GM19035 (cell line): ENCODE results near the gene CAPZB.

ENCODE experiments used
- ATAC-seq: cut with Tn5 transposase; IDR thresholded peaks from one replicate; pipeline ENCODE4 v1.9.1; 2021; ENCODE audit not compliant: unreplicated experiment

CAPZB gene

DNA sequence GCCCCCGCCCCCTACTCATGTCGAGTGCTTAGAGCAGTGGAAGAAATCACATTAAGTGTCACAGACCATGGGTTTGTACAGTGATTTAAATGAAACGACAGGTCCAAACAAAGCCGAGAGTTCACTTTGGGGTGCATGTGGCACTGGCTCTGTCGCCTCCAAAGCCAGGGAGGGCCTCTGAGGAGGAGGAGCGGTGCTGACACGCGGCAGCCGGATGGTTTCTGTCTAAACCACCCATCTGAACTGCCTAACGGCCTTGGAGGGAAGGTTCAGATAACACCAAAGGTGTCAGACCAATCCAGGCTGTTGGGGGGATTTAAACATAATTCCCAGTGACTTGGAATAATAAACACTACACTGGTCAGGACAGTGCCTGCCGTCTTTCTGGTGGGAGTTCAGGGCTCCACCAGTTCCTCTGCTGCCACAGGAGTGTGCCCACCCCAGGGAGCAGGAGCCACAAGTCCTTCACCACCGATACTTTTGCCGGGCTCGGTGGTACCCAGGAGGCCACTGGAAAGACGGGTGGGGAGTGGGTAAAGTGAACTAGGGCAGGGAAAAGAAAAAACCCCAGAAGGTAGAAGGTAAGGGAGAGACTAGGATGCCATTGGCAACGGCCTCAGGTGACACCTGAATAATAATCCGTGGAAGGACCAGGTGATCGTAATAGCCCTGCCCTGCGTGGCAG lies 95.0 kb downstream of the CAPZB start:
- ATAC-seq: no peak

DNA sequence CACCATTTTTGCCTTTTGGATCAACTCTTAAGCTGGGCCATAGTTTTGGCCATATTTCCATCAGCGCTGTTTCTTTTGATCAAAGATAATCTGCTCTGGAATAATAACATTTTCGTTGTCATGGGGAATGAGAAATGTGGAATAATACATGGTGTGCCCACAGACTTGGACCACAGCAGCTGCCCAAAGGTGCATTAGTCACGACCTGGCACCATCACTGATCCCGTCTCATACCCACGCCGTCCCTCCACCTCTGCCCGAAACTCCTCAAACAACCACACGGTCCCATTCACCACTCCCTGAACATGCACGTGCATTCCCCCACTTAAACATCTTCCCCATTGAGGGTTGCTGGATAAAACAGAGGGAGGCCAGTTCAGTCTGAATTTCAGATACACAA lies 96.4 kb downstream of the CAPZB start:
- no peak for ATAC-seq

DNA sequence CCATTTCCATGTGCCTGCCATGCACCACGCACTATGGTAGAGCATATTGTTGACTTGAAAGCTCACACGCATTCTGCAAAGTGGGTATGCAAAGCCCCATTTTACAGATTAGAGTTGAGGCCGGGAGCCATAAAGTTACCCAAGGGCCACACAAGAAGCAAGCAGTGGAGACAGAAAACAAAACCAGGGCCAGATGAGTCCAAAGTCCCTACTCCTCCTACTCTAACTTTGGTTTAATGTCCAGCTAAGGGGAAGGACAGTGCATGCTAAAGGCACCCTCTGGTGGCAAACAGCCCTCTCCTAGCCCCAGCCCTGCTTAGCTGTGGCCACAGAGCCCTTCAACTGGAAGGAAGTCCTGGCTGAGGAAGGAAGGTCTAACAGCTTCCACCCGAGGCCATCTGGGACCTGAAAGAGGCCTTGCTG lies 98.3 kb downstream of the CAPZB start:
- no peak for ATAC-seq

DNA sequence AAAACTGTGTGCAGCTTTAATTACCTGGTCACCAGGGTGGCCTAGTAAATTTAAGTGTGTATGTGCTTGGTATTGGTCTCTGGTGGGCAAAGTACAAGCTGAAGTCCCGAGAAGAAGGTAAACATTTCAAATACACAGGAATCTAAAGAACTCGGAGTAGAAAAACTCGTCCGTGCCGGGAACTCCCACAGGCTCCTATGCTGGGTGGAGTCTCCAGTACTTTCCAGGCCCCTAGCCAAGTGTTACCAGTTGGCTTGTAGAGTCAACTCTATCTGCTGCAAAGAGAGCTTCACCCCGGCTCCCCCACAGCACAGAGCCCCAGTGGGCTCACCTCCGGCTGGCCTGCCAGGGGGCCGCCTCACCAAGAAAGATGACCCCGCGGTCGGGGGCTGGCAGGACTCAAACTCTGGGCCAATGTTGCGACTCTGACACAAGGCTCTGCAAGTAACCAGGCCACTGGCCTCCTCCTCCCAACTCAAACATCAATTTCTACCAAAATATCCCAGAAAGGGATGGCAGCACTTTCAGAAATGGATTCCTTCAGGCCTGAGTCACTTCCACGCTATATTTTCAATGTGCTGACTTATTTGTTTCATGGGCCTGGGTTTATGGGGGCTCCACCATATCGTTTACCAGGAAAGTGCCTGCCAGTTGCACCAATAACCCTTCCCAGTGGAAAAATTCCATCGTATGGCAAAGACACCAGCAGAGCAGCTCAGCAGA lies 99.3 kb downstream of the CAPZB start:
- ATAC-seq: no peak

DNA sequence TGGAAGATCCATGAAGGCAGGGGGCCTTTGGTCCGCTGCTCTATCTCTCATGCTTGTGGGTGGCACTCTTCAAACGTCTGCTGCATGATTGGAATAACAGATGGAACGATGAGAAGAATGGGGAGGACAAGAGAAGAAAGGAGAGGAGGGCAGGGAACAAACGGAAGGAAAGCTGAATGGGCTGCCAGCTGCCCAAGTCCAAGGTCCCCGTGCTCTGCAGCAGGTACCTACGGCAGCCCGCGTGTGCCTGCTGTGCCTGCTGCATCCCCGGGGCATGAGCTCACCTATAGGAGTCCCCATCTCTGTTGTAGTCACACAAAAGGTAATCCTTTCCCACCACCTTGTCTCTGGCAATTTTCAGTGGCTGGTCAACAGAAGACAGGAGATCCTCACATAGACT lies 100.1 kb downstream of the CAPZB start:
- no peak for ATAC-seq

DNA sequence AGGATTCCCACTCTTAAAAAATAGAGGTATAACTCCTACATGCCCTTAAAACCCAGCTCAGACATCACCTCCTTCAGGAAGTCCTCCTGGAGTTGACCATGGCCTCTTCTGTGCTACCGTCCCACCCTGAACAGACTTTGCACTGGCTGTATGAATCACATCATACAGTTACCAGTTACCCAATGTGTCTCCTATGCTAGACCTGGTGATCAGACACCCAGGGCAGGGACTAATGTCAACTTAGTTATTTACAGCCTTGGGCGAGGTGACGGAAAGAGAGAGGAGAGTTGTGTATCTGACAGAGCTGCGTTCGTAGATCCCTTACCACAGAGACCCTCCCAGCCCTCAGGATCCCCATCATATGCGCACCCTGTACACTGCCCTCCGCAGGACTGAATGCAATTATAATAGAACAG lies 100.6 kb downstream of the CAPZB start:
- no peak for ATAC-seq

DNA sequence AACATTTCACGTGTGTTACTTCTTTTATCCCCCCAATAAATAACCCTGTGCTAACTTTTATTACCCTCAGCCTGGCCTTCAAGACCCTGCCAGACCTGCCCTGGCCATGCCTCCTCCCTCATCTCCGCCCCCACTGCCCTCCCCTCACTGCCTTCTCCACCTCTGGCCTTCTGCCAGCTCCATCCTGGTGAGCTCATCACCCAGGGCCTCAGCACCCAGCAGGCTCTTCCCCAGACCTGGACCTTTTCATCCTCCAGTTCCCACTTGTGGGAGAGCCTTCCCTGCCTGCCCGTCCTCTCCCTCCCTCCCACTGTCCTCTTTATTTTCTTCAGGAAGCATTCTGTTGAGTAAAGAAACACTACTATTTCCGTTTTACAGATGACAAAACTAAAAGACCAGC lies 101.2 kb downstream of the CAPZB start:
- no peak for ATAC-seq

DNA sequence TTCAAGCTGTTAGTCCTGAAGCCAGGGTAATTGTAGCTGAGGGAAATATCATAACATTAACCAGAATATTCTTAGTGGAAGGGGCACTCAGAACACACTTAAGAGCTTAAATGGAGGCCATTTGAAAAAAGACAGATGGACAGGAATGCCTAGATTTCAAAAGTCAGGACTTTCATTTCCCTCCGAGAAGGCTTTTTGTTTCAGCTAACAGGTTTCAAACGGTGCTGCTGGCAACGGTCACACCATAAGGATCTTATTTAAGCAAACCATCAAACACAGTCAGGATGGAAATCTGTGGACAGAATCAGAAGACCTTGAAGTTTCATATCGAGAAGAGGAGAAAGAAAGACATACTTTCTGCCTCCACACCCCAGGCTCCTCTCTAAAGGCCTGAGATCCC lies 103.1 kb downstream of the CAPZB start:
- ATAC-seq: no peak

DNA sequence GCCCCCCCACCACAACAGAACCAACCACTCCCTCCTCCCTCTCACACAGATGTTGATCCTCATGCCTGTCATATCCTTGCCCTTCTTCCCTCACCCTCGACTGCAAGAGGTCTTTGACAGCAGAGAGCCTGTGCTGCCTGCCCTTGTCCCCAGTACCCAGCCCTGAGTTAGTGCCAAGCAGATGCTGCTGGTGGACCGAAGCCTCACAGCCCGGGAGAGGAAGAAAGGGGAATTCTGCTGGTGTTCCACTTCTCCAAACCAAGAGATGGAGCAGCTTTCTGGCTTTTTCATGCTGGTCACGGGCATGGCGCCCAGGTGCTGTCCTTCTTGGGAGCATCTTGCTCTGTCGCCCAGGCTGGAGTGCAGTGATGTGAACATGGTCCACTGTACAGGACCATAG lies 104.1 kb downstream of the CAPZB start:
- ATAC-seq: no peak

DNA sequence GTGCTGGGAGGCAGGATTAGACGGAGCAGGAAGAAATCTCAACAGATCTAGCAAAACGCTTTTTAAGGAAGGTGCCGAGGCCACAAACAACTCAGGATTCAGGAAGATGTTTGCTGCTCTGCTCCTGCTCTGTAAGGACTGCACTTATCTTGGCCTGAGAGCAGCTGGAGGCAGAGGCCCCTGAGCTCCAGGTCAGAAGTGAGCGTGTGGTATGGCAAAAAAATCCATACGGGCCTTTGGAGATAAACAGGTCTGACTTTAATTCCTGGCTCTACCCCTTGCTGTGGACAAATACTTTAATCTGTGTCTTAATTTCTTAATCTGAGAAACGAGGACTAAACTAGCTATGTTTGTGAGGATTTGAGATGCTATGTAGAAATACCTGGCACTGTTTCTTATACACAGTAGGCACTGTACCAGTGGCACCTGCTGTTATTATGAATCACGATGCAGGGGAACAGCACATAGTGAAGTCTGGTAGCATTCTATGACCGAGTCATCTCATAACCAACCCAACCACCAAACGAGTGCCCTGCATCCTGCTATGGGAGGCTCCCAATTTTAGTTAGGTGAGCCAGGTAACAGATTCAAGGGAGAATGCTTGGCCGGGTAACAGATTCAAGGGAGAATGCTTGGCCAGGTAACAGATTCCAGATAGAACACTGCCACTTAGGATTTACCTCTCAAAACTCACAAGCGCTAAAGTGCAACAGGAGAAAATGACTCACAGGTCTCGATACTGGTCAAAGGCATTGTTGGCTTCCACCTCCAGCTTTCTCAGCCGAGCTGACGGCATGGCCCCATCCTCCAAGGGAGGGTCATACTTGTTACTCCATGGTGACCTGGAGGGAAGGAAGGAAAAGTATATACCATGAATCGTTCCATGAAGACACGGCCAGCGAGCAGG lies 107.3 kb downstream of the CAPZB start:
- no peak for ATAC-seq

DNA sequence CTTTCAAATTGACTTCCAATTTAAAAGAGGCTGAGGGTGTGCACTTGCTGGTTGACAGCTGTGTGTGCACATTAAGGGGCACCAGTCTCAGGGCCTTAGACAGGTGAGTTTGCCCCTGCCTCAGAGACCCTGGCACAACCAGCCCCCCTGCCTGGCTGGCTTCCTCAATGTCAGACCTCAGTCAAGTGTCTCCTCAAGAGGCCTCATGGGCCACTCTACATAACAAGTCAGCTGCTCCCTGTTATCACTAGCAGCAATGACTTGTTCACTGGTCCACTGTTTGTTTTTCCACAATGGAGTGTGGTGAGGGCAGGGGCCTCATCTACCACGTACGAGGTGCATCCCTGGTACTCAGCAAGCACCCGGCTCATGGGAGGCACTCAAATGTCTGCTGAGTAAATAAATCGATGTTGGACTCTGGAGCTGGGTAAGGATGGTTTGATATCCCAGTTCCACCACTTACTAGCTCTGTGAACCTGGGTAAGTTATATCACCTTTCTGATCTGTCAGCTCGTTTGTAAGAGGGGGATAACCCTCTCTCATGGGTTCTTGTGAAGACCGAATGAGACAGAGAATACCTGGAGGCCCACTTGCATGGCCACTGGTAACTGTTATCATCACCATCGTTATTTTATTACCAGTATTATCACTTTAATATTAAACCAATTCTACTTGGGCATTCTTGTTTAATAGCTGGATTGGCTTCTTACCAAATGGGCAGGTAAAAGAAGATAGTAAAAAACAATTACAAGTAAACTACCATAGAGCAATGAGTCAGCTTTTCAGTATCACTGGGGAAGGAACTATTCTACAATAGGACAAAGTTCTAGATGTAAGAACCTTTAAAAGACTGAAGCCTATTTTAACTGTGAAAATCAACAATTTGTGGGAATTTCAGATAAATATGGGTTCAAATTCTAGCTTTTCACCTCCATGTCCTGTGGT lies 108.6 kb downstream of the CAPZB start:
- ATAC-seq: no peak

DNA sequence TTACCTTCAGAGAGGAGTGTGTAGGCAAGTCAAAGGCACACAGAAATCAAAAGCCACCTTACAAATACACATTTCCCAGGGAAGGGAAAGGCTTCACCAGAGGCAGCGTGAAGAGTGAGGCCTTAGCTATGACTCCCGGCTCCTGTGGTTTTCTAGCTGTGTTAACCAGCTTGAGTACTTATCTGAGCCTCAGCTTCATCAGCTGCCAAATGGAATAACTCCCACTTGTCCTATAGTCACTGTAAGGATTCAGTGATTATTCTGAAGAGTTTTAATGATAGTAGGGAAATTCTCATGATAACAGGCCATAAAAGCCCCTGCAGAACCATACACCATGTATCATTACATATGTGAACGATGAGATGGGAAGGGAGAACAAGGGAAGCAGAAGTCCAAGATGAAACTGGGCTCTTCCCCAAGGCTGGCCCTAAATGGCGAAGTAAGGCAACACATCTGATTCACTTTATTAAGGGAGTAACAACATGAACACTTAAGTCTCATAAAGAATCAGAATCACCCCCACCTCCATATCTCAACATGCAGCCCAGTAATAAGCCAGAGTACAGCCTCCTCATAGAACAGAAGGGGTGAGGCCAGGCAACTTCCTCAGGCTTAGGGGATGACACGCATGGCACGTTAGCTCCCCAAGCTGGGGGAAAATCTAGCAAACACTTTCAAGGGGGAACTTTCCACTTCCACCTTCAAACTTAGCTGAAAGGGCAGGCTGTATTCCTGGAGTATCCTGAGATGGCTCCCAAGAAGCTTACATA lies 109.5 kb downstream of the CAPZB start:
- no peak for ATAC-seq

DNA sequence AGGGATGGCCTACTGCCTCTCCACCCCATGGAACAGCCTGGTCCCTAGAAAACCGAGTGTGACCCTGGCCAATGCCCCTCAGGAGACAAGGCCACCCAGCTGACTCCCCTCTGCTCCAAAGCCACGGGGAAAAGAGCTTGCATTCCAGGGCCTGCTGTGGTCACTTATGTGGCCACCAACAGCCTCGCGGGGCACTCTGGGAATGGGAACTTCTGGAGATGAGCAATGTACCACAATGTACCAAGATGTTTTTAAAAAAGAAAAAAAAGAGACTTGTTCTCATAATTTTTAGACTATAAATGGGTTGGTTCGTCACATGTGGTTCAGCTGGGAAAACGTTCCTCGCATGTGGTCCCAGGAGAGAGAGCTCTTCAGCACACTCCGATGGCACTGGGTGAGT lies 110.4 kb downstream of the CAPZB start:
- no peak for ATAC-seq

DNA sequence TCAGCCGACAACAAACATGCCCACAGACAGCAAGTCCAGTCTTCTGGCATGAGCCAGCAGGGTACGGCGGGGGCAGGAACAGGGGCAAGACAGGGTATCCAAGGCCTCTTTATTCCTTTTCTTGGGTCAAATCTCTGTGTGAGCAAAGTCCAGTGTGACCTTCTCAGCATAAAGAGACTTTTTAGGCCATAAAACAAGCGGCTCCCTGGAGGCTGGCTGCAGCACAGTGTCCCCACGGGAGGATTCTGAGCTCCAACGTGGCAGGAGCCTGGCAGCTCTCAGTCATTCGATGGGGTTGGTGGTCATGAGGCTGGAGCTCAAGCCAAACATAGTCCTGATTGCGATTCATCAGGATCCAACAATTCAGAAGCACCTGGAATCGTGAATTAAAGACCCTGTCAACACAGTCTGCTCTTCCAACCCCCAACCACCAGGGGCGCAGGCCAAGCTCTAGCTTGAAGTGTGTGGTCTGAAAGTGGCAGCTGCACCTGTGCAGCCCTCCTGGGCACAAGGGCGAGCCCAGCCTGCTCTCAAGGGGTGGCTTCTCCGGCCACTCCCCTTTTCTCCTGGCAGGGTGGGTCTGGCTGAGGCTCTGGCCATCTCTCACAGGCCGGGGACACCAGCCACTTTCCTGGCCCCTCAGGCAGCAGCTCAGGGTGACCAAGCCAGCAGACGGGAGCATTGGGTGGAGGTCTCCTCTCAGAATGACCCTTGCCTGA lies 111.1 kb downstream of the CAPZB start:
- ATAC-seq: no peak

DNA sequence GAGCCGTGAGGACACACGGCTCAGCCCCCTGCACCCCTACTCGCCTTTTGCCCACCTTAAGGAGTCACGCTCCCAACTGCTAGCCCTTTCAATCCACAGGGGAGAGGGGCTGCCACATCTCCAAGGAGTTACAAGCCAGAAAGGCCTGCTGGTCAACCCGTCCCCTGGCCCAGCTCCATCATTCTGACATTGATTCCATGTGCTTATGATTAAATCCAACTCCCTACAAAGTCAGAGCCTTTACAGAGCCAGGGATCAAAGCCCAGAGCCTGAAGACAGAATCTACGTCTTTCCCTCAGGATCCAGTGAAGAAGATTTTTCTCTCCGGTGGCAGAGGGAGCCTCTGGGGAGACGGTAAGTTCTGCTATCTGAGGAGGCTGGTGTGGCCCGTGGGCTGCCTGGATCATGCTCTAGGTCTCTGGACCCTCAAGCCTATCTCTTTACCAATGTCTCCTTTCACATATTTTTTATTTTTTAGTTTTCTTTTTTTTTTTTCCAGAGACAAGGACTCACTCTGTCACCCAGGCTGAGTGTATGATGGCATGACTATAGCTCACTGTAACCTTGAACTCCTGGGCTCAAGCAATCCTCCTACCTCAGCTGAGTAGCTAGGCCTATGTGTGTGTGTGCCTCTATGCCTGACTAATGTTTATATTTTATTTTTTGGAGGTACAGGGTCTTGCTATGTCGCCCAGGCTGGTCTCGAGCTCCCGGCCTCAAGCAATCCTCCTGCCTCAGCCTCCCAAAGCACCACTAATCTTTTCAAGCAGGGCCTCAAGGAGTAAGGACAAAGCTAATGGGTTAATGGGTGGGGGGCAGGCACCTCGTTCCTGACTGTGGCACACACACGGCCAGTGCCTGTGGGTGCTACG lies 111.9 kb downstream of the CAPZB start:
- no peak for ATAC-seq

DNA sequence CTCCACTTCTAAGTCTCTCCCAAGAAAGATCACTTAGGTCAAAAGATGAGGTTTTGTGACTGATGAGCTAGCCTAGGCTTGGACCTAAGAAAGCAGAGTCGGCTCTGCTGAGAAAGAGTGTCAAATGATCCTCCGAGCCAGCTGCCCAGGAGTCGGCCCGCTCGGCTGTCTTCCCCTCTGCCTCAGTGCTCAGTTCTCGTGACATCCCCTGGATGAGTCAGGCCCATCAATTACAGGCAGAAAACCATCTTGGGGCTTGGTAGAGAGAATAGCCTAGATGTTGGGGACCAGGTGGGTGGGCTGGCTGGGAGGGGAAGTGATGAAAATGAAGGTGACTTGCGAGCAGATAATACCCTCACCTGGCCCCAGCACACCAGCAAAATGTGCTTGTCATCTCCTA lies 112.7 kb downstream of the CAPZB start:
- ATAC-seq: no peak

DNA sequence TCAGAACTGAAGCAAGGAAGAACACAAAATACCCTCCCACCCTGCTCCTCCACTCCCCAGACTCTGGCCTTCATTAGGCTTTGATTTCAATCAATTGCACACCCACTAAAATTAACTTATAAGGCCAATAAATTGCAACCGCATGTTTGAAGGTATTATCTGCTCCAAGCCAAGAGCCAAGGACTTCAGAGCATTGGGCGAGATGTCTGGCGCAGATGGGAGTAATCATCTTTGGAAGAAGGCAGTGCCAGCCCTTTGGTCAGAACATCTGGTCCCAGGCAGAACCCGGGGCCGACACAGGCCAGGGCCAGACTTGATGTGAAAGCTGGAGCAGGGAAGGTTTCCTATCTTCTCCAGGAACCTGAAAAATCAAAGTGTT lies 113.2 kb downstream of the CAPZB start:
- no peak for ATAC-seq
